OCI-LY1 (cell line): ENCODE data around the gene PBX1.

Experiments used
- CTCF ChIP-seq: fragments of 200-600 bp; sonication (generic), shearing (Covaris generic); IDR thresholded peaks from 2 replicates; pipeline ENCODE4 v1.5.1; 2017; ENCODE audit warnings: mild to moderate bottlenecking, antibody characterized with exemption, low read length, moderate library complexity, mixed read lengths
- EZH2 ChIP-seq: fragments of 200-600 bp; sonication (generic), shearing (Covaris generic); IDR thresholded peaks from 2 replicates; pipeline ENCODE4 v1.8.0; 2017; ENCODE audit warnings: borderline replicate concordance, mixed run types, mild to moderate bottlenecking, antibody characterized with exemption, low read length, moderate library complexity, mixed read lengths

- no peak for TF ChIP-seq CTCF
- no peak for TF ChIP-seq EZH2
Measured at GRCh38 chr1:164842870-164843269, 283.9 kb downstream of the PBX1 start.
